ENCODE results near the gene VPS4B. TPM values are rescaled to one million over a fixed set of nuclear protein-coding genes. Genes with fewer than 3 reads are reported as not detected.

Gene VPS4B
- polyA plus RNA-seq, 1 experiment = 17.0 TPM

DNA sequence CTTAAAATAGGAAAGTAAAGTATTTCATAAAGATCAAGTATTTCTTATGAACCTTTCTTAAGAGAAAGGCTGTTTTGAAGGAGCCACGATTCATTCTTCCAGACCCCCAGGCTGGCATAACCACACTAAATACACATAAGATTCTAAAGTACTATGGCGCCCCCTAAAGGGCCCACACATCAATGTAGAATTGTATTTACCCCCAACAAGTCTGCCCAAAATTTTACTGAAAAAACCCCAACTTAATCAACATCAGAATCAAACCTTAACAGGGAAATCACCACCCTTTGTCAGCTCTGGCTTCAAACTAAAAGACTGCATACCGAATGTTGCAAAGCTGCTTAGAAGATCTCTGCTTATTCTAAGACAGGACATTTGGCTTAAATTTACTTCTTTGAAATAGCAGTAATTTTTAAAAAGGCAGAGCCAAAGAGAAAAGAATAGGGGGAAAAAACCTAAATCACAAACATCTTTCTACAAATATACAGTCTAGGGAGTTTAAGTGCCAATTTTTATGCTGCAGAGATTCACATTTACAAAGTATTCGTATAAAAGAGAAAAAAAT is 82.3 kb downstream of the VPS4B start:
- peaks cover 11% of the 10 kb centered on the region for H3K36me3 ChIP-seq (ENCODE audit: control insufficient read depth, insufficient read depth, low read length)
- CTCF ChIA-PET = interaction anchor here (0.8 to 3.1 kb wide), 15 partner anchors 9 to 538 kb away, joined by 3 to 16 read pairs (median 4); no protein-coding TSS in a partner anchor
- no peak for DNase-seq (ENCODE audit: low read depth)

More for the DNA sequence above, 82.3 kb downstream of the VPS4B start:
- TF ChIP-seq, protein P1, sequence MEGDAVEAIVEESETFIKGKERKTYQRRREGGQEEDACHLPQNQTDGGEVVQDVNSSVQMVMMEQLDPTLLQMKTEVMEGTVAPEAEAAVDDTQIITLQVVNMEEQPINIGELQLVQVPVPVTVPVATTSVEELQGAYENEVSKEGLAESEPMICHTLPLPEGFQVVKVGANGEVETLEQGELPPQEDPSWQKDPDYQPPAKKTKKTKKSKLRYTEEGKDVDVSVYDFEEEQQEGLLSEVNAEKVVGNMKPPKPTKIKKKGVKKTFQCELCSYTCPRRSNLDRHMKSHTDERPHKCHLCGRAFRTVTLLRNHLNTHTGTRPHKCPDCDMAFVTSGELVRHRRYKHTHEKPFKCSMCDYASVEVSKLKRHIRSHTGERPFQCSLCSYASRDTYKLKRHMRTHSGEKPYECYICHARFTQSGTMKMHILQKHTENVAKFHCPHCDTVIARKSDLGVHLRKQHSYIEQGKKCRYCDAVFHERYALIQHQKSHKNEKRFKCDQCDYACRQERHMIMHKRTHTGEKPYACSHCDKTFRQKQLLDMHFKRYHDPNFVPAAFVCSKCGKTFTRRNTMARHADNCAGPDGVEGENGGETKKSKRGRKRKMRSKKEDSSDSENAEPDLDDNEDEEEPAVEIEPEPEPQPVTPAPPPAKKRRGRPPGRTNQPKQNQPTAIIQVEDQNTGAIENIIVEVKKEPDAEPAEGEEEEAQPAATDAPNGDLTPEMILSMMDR (IDR thresholded peaks at IDR 0.05; ENCODE audit: insufficient read depth, low read depth, low read length) = peak; percentile 60
- Histone ChIP-seq H3K4me3 (ENCODE audit: low read depth, low read length) (no peak overlapping the region), H3K27me3 (ENCODE audit: control insufficient read depth, insufficient read depth, low read length) (no peaks in the 10 kb centered on the region)
- POLR2A ChIA-PET = no interaction called here

Other genes starting within 250 kb of the VPS4B start
- 0.15 and 0.16 TPM in 2 replicates for gene BCL2, start 102.7 kb downstream of the VPS4B start, polyA plus RNA-seq (2011; rRNA removed)
- gene KDSR, start 55.3 kb downstream of the VPS4B start, polyA plus RNA-seq (2011; rRNA removed) = 29.1 and 32.0 TPM in 2 replicates
- gene SERPINB5, start 54.5 kb upstream of the VPS4B start, polyA plus RNA-seq (2011; rRNA removed) = not detected in 2 replicates
- gene SERPINB12, start 119.9 kb upstream of the VPS4B start, polyA plus RNA-seq (2011; rRNA removed) = not detected in 2 replicates
- not detected in 2 replicates for gene SERPINB13, start 164.9 kb upstream of the VPS4B start, polyA plus RNA-seq (2011; rRNA removed)
- 0.06 TPM in 1 of 2 replicates, not detected in the other for gene SERPINB4, start 221.8 kb upstream of the VPS4B start, polyA plus RNA-seq (2011; rRNA removed)
- not detected in 2 replicates for gene SERPINB3, start 239.4 kb upstream of the VPS4B start, polyA plus RNA-seq (2011; rRNA removed)

Data from BJ (cell line).